Trophoblast cell (in vitro differentiated cells and primary cell): ENCODE results near the gene MSL2.

Experiments used
- DNase-seq, 2 donors: peaks; one replicate each; pipeline ENCODE4 v3.0.0-alpha.2; 2016
- H2AFZ ChIP-seq: 2 replicates; pipeline ENCODE4 v1.6.1; 2013; ENCODE audit warnings: low read length, moderate library complexity, mild to moderate bottlenecking; ENCODE audit not compliant: insufficient read depth, poor library complexity
- H2AK5ac ChIP-seq: 2 replicates; pipeline ENCODE4 v1.6.1; 2013; ENCODE audit warnings: mild to moderate bottlenecking, low read length
- H2BK120ac ChIP-seq: 2 replicates; pipeline ENCODE4 v1.6.1; 2013; ENCODE audit warnings: low read length, mild to moderate bottlenecking, moderate library complexity; ENCODE audit not compliant: insufficient read depth, poor library complexity
- H2BK12ac ChIP-seq: 2 replicates; pipeline ENCODE4 v1.6.1; 2013; ENCODE audit warnings: mild to moderate bottlenecking, low read length, moderate library complexity
- H2BK5ac ChIP-seq: 2 replicates; pipeline ENCODE4 v1.6.1; 2013; ENCODE audit warnings: low read length, low read depth, moderate library complexity, mild to moderate bottlenecking; ENCODE audit not compliant: poor library complexity
- H3K14ac ChIP-seq: 2 replicates; pipeline ENCODE4 v1.6.1; 2013; ENCODE audit warnings: mild to moderate bottlenecking, low read length
- H3K18ac ChIP-seq: 2 replicates; pipeline ENCODE4 v1.6.1; 2013; ENCODE audit warnings: mild to moderate bottlenecking, low read length
- H3K23ac ChIP-seq: 2 replicates; pipeline ENCODE4 v1.6.1; 2013; ENCODE audit warnings: low read length
- H3K27ac ChIP-seq: 2 replicates; pipeline ENCODE4 v1.5.1; 2013; ENCODE audit warnings: low read depth, mild to moderate bottlenecking, inconsistent platforms, low read length, moderate library complexity
- H3K27me3 ChIP-seq: 2 replicates; pipeline ENCODE4 v1.6.1; 2013; ENCODE audit warnings: inconsistent platforms, mild to moderate bottlenecking, low read length, moderate library complexity; ENCODE audit not compliant: insufficient read depth
- H3K36me3 ChIP-seq, 2 experiments: 1 replicate in 1 of 2; 2 replicates in 1 of 2; pipeline ENCODE4 v1.6.1; 2013; ENCODE audit warnings: low read length in 2 of 2, mild to moderate bottlenecking in 2 of 2, moderate library complexity in 1 of 2; ENCODE audit not compliant: insufficient read depth in 2 of 2, control insufficient read depth in 1 of 2
- H3K4ac ChIP-seq: 2 replicates; pipeline ENCODE4 v1.6.1; 2013; ENCODE audit warnings: low read depth, mild to moderate bottlenecking, low read length, moderate library complexity
- H3K4me1 ChIP-seq, 2 experiments: 1 replicate in 1 of 2; 2 replicates in 1 of 2; pipeline ENCODE4 v1.6.1; 2013; ENCODE audit warnings: low read length in 2 of 2, mild to moderate bottlenecking in 2 of 2, moderate library complexity in 1 of 2; ENCODE audit not compliant: insufficient read depth in 2 of 2, control insufficient read depth in 1 of 2
- H3K4me2 ChIP-seq: 2 replicates; pipeline ENCODE4 v1.6.1; 2013; ENCODE audit warnings: inconsistent platforms, mild to moderate bottlenecking, low read length, moderate library complexity
- H3K4me3 ChIP-seq: 2 replicates; pipeline ENCODE4 v1.5.1; 2013; ENCODE audit warnings: mild to moderate bottlenecking, low read depth, low read length, inconsistent platforms
- H3K79me1 ChIP-seq: one replicate; pipeline ENCODE4 v1.6.1; 2013; ENCODE audit warnings: low read length
- H3K79me2 ChIP-seq: 2 replicates; pipeline ENCODE4 v1.6.1; 2013; ENCODE audit warnings: low read length, mild to moderate bottlenecking; ENCODE audit not compliant: control insufficient read depth, insufficient read depth, poor library complexity
- H3K9ac ChIP-seq: 2 replicates; pipeline ENCODE4 v1.6.1; 2013; ENCODE audit warnings: mild to moderate bottlenecking, low read length
- H3K9me3 ChIP-seq: 2 replicates; pipeline ENCODE4 v1.6.1; 2013; ENCODE audit warnings: low read depth, mild to moderate bottlenecking, control low read depth, inconsistent platforms, low read length; ENCODE audit not compliant: insufficient read depth
- H4K12ac ChIP-seq: 2 replicates; pipeline ENCODE4 v1.6.1; 2013; ENCODE audit warnings: low read depth, mild to moderate bottlenecking, low read length, moderate library complexity
- H4K8ac ChIP-seq: 2 replicates; pipeline ENCODE4 v1.6.1; 2013; ENCODE audit warnings: low read depth, mild to moderate bottlenecking, low read length, moderate library complexity
- H4K91ac ChIP-seq: one replicate; pipeline ENCODE4 v1.6.1; 2013; ENCODE audit warnings: low read depth, mild to moderate bottlenecking, low read length, moderate library complexity
- WGBS: extraction: QIAGEN DNeasy Blood & Tissue Kit; methylation state at CpG from one replicate; pipeline ENCODE4 v1.1.7; 2013; ENCODE audit warnings: missing lambda C conversion rate; ENCODE audit not compliant: insufficient read length, insufficient coverage; ENCODE audit errors: extremely low coverage; 5-methylcytosine and 5-hydroxymethylcytosine counted together

The MSL2 gene

DNA sequence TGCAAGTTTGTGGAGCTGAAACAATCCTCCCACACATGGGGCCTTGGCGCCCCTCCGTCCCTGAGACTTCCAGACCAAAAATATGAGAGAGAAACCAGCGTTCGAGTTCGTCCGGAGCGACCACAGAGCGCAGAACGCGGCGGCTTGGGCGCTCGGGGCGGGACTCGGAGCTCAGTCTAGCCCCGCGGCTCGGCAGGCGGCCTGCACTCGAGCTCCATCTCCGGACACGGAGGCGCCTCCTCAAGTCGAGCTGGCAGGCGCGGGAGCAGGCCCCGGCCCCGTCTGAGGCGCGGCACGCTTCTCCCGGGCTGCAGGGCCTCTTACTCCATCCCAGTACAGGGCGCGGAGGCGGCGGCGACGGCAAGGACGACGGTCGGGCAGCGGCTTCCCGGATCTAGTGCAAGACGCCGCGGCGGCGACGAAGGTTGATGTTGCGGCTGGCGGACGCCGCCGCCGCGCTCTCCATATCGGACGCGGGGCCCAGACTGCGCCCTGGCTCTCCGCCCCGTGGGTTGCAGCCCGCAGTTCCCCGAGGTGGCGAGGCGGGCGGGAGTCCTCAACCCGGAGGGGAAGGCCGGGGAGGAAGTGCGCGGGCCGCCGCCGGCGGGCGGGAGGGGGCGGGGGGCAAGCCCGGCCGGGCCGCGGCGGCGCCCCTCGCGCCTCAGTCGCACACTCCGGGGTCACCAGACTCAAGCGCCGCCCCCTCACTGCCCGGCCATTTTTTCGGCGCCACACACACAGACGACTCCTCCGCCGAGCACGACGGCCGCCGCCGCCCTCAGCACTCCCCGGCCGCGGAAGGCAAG, 674 bp downstream of the MSL2 start:
- peak overlapping the region; percentile 99 for H3K27ac ChIP-seq
- peak overlapping the region; percentile 93 for H2BK120ac ChIP-seq
- peak overlapping the region; percentile 99 for H4K91ac ChIP-seq
- H2BK5ac ChIP-seq = peak overlapping the region; percentile 97
- peak; percentile 50 to 75 for DNase-seq
- H3K79me1 ChIP-seq = peaks cover 20% of the 10 kb centered on the region
- H2BK12ac ChIP-seq = no peak overlapping the region
- H3K27me3 ChIP-seq = no peaks in the 10 kb centered on the region
- peak overlapping the region; percentile 98 for H4K8ac ChIP-seq
- no peaks in the 10 kb centered on the region for H3K36me3 ChIP-seq
- peak overlapping the region; percentile 98 for H3K14ac ChIP-seq
- peaks cover 32% of the 10 kb centered on the region for H3K79me2 ChIP-seq
- peaks cover 2 to 3% of the 10 kb centered on the region in 2 experiments for H3K4me1 ChIP-seq
- H3K18ac ChIP-seq = peak overlapping the region; percentile 95
- H3K4me2 ChIP-seq = peak overlapping the region; percentile 68
- peak overlapping the region; percentile 96 for H3K4me3 ChIP-seq
- peak overlapping the region; percentile 94 for H3K9ac ChIP-seq
- no CpG with 5 or more reads among the region's 103 CpGs for WGBS
- peak overlapping the region; percentile 82 for H2AFZ ChIP-seq
- H3K23ac ChIP-seq = no peak overlapping the region
- no peaks in the 10 kb centered on the region for H3K9me3 ChIP-seq
- H2AK5ac ChIP-seq = peak overlapping the region; percentile 1
- H4K12ac ChIP-seq = peak overlapping the region; percentile 94
- H3K4ac ChIP-seq = peak overlapping the region; percentile 97

- Histone ChIP-seq H3K4me1 (peaks cover 2 to 3% of the 10 kb centered on the region in 2 experiments), H3K36me3 (no peaks in the 10 kb centered on the region), H2BK120ac (peak overlapping the region; percentile 74), H4K8ac (no peak overlapping the region), H3K4ac (peak overlapping the region; percentile 97), H2BK12ac (no peak overlapping the region), H3K4me3 (peak overlapping the region; percentile 96), H2AK5ac (peak overlapping the region; percentile 1), H3K27ac (peak overlapping the region; percentile 99), H4K12ac (no peak overlapping the region), H3K9me3 (no peaks in the 10 kb centered on the region), H4K91ac (peak overlapping the region; percentile 99), H3K79me2 (peaks cover 39% of the 10 kb centered on the region), H2AFZ (peak overlapping the region; percentile 24), H3K27me3 (no peaks in the 10 kb centered on the region), H3K4me2 (peak overlapping the region; percentile 68), H3K79me1 (peaks cover 20% of the 10 kb centered on the region), H2BK5ac (peak overlapping the region; percentile 97), H3K14ac (peak overlapping the region; percentile 69), H3K23ac (no peak overlapping the region), H3K18ac (peak overlapping the region; percentile 95), H3K9ac (peak overlapping the region; percentile 91)
- WGBS = no CpG with 5 or more reads among the region's 47 CpGs
- peak; percentile 30 to 48 for DNase-seq
These were observed 1.5 kb downstream of the MSL2 start for GRCh38 chr3:136194409-136195257.

DNA sequence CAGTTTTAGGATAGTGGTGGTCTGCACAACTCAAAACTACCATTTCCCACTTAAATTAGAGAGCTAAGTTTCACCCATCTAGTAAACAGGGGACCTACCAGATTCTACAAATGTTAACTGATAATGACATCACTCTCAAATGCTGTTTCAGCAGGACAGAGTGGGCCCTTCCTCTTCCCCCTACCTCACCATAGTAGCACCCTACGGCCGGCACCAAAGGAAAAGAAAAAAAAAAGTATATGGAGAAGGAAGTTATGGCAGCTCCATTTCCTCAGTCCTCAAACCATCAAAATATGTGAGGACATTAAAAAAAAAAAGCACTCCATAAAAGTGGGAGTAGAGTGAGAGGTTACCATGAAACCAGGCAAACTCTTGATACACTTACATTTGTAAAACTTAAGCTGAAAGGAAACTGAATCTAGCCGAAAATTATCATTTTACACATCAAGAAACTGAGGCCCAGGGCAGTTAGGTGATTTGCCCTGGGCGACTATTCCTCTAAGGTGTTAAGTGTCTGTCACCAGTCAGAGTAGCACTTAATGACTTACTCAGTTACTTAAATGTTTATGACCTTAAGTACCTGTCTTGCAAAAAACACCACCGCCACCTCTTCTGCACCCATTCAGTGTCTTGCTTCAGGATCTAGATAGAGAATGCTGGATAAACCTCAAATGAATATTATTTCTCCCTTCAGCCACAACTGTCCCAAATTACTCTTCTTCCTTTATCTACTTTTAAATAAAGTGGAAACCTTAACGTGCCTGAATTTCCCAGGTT, 2.7 kb downstream of the MSL2 start:
- no peaks in the 10 kb centered on the region for H3K36me3 ChIP-seq
- DNase-seq = no peak
- no peak overlapping the region for H2AK5ac ChIP-seq
- no peak overlapping the region for H4K91ac ChIP-seq
- H3K27me3 ChIP-seq = no peaks in the 10 kb centered on the region
- no CpG with 5 or more reads among the region's 6 CpGs for WGBS
- no peaks in the 10 kb centered on the region for H3K9me3 ChIP-seq
- H3K4me2 ChIP-seq = peak overlapping the region; percentile 68
- no peak overlapping the region for H3K23ac ChIP-seq
- H3K27ac ChIP-seq = no peak overlapping the region
- no peak overlapping the region for H2BK5ac ChIP-seq
- H2BK12ac ChIP-seq = no peak overlapping the region
- peak overlapping the region; percentile 88 for H3K4ac ChIP-seq
- no peak overlapping the region for H3K9ac ChIP-seq
- H3K79me2 ChIP-seq = peaks cover 41% of the 10 kb centered on the region
- no peak overlapping the region for H3K18ac ChIP-seq
- H2AFZ ChIP-seq = no peak overlapping the region
- no peak overlapping the region for H3K14ac ChIP-seq
- H2BK120ac ChIP-seq = no peak overlapping the region
- no peak overlapping the region for H4K8ac ChIP-seq
- H4K12ac ChIP-seq = no peak overlapping the region
- H3K79me1 ChIP-seq = peaks cover 20% of the 10 kb centered on the region
- no peak overlapping the region for H3K4me3 ChIP-seq
- H3K4me1 ChIP-seq = peaks cover 3 to 5% of the 10 kb centered on the region in 2 experiments

GRCh38 chr3:136192831-136193230, 3.3 kb downstream of the MSL2 start:
- no peak overlapping the region for H3K4me3 ChIP-seq
- no peak for DNase-seq
- no peaks in the 10 kb centered on the region for H3K36me3 ChIP-seq
- peaks cover 47% of the 10 kb centered on the region for H3K79me2 ChIP-seq
- H3K4me2 ChIP-seq = peak overlapping the region; percentile 36
- H2BK12ac ChIP-seq = no peak overlapping the region
- H2AK5ac ChIP-seq = no peak overlapping the region
- no peak overlapping the region for H3K18ac ChIP-seq
- no peaks in the 10 kb centered on the region for H3K9me3 ChIP-seq
- no peak overlapping the region for H2BK120ac ChIP-seq
- no peak overlapping the region for H3K9ac ChIP-seq
- no peak overlapping the region for H2BK5ac ChIP-seq
- H3K14ac ChIP-seq = no peak overlapping the region
- no peak overlapping the region for H2AFZ ChIP-seq
- H4K12ac ChIP-seq = no peak overlapping the region
- no peak overlapping the region for H4K91ac ChIP-seq
- H3K23ac ChIP-seq = no peak overlapping the region
- no peak overlapping the region for H4K8ac ChIP-seq
- H3K79me1 ChIP-seq = peaks cover 20% of the 10 kb centered on the region
- no peak overlapping the region for H3K4ac ChIP-seq
- H3K4me1 ChIP-seq = peaks cover 9 to 10% of the 10 kb centered on the region in 2 experiments
- H3K27me3 ChIP-seq = no peaks in the 10 kb centered on the region
- no CpG with 5 or more reads among the region's 2 CpGs for WGBS
- H3K27ac ChIP-seq = no peak overlapping the region
